ENCODE results near the gene JAK1. TPM values are rescaled to one million over a fixed set of nuclear protein-coding genes. Genes with fewer than 3 reads are reported as not detected.
A peak's percentile ranks its signal among the peaks of the same experiment; 100 is the strongest.

Gene JAK1
- total and polyA plus RNA-seq, 2 donors (not counting 3 experiments of a cell fraction or from before 2014, with no cell fraction given), result 68.8 to 177 TPM

GRCh38 chr1:64906447-64906846 lies 59.9 kb downstream of the JAK1 start:
- no peaks in the 10 kb centered on the region for H3K36me3 ChIP-seq (ENCODE audit: control insufficient read depth in 2 of 2, extremely low read depth in 1 of 2, insufficient read depth in 2 of 2, low read length in 2 of 2)
- TF ChIP-seq JUN (IDR thresholded peaks at IDR 0.05; ENCODE audit: borderline replicate concordance, insufficient read depth, insufficient read length, low read depth), result peak; percentile 14
- TF ChIP-seq FOS (IDR thresholded peaks at IDR 0.05; ENCODE audit: borderline replicate concordance, insufficient read depth, low read length), result peak; percentile 64
- TF ChIP-seq MYC (IDR thresholded peaks at IDR 0.05; ENCODE audit: low read depth, low read length), result no peak
- peak; percentile 28 for DNase-seq (ENCODE audit: low read depth, low spot score)
- no TSS peak for BruUV-seq (replicated peaks)
- H3K4me1 ChIP-seq (ENCODE audit: control insufficient read depth, extremely low read depth, insufficient read depth, low read length), result peaks cover 9% of the 10 kb centered on the region
- no peak overlapping the region for H2AFZ ChIP-seq (ENCODE audit: low read depth, low read length)
- no peak overlapping the region for H3K9ac ChIP-seq (replicated peaks; ENCODE audit: extremely low read depth, insufficient read depth, low read length)
- no peaks in the 10 kb centered on the region for H3K27me3 ChIP-seq (ENCODE audit: control insufficient read depth in 2 of 2, insufficient read depth in 2 of 2, low read length in 2 of 2)
- peaks cover 96% of the 10 kb centered on the region for H3K79me2 ChIP-seq (ENCODE audit: control insufficient read depth, insufficient read depth, low read length)
- no peak overlapping the region for H3K4me3 ChIP-seq (replicated peaks in 1 of 3; ENCODE audit: insufficient read depth in 1 of 3, low read depth in 1 of 3, low read length in 3 of 3)
- H4K20me1 ChIP-seq (replicated peaks; ENCODE audit: control insufficient read depth, extremely low read depth, insufficient read depth, low read length), result peaks cover 4% of the 10 kb centered on the region
- intact Hi-C loops (cut with micrococcal nuclease) (no loop called here), dilution Hi-C loops (cut with MboI; ENCODE audit: extremely low pct_ligation_motif_present, low sequenced_read_pairs) (no loop called here)
- H3K4me2 ChIP-seq (ENCODE audit: insufficient read depth, low read length), result no peak overlapping the region
- FAIRE-seq, result peak; percentile 59
- H3K9me1 ChIP-seq (replicated peaks; ENCODE audit: control insufficient read depth, extremely low read depth, insufficient read depth, low read length), result no peaks in the 10 kb centered on the region
- ChIA-PET POLR2A (no interaction called here), CTCF (no interaction called here)
- H3K27ac ChIP-seq (ENCODE audit: insufficient read depth, low read depth, low read length), result no peak overlapping the region
- H3K9me3 ChIP-seq (replicated peaks; ENCODE audit: control insufficient read depth, insufficient read depth, low read length), result no peaks in the 10 kb centered on the region

- POLR2A ChIA-PET, result no interaction called here
These were observed 62.8 kb downstream of the JAK1 start for GRCh38 chr1:64903593-64903992.

More at GRCh38 chr1:64903593-64903992, 62.8 kb downstream of the JAK1 start:
- no TSS peak for BruUV-seq (replicated peaks)
- FAIRE-seq, result no peak
- no peak for DNase-seq (ENCODE audit: low read depth, low spot score)
- CTCF ChIA-PET, result interaction anchor here (0.8 to 1.7 kb wide), 3 partner anchors 12 to 70 kb away, joined by 3 to 6 read pairs (median 4); no protein-coding TSS in a partner anchor
- Histone ChIP-seq H3K9me1 (replicated peaks; ENCODE audit: control insufficient read depth, extremely low read depth, insufficient read depth, low read length) (no peaks in the 10 kb centered on the region), H3K4me3 (replicated peaks in 1 of 3; ENCODE audit: insufficient read depth in 1 of 3, low read depth in 1 of 3, low read length in 3 of 3) (no peak overlapping the region), H3K4me1 (ENCODE audit: control insufficient read depth, extremely low read depth, insufficient read depth, low read length) (peaks cover 18% of the 10 kb centered on the region), H4K20me1 (replicated peaks; ENCODE audit: control insufficient read depth, extremely low read depth, insufficient read depth, low read length) (peaks cover 4% of the 10 kb centered on the region), H3K79me2 (ENCODE audit: control insufficient read depth, insufficient read depth, low read length) (peaks cover 91% of the 10 kb centered on the region), H3K4me2 (ENCODE audit: insufficient read depth, low read length) (no peak overlapping the region), H3K27me3 (ENCODE audit: control insufficient read depth in 2 of 2, insufficient read depth in 2 of 2, low read length in 2 of 2) (no peaks in the 10 kb centered on the region), H2AFZ (ENCODE audit: low read depth, low read length) (no peak overlapping the region), H3K36me3 (ENCODE audit: control insufficient read depth in 2 of 2, extremely low read depth in 1 of 2, insufficient read depth in 2 of 2, low read length in 2 of 2) (no peaks in the 10 kb centered on the region), H3K9me3 (replicated peaks; ENCODE audit: control insufficient read depth, insufficient read depth, low read length) (no peaks in the 10 kb centered on the region), H3K27ac (ENCODE audit: insufficient read depth, low read depth, low read length) (no peak overlapping the region), H3K9ac (replicated peaks; ENCODE audit: extremely low read depth, insufficient read depth, low read length) (no peak overlapping the region)
- dilution Hi-C loops (cut with MboI; ENCODE audit: extremely low pct_ligation_motif_present, low sequenced_read_pairs), result no loop called here
- intact Hi-C loops (cut with micrococcal nuclease), result no loop called here
- TF ChIP-seq JUN (IDR thresholded peaks at IDR 0.05; ENCODE audit: borderline replicate concordance, insufficient read depth, insufficient read length, low read depth), result no peak
- TF ChIP-seq MAX (IDR thresholded peaks at IDR 0.05; ENCODE audit: insufficient read depth, insufficient read length), result no peak
- TF ChIP-seq FOS (IDR thresholded peaks at IDR 0.05; ENCODE audit: borderline replicate concordance, insufficient read depth, low read length), result no peak

Data from endothelial cell of umbilical vein (primary cell).